A673 (cell line): ENCODE data around the gene FSTL5. TPM values are rescaled to one million over a fixed set of nuclear protein-coding genes. Genes with fewer than 3 reads are reported as not detected.

Source experiments
- BruUV-seq: library from RNA; stranded (reverse); fragments of 400-500 nt; replicated peaks from 2 replicates; lab custom pipeline; 2021; lab: Mats Ljungman, UMichigan
- CTCF ChIA-PET: fragments of 300-600 bp; sonication (Branson Sonifier 250); formaldehyde crosslinking; loops from one replicate; lab custom pipeline; 2022; ENCODE audit warnings: antibody characterized with exemption; lab: Charles Lee
- POLR2A ChIA-PET: fragments of 300-600 bp; sonication (Branson Sonifier 250); formaldehyde crosslinking; loops from one replicate; lab custom pipeline; 2022; ENCODE audit warnings: antibody characterized with exemption; ENCODE audit not compliant: low non-redundant PET; lab: Charles Lee
- DNase-seq: peaks from one replicate; pipeline ENCODE4 v3.0.0-alpha.2; 2015; ENCODE audit warnings: low spot score
- H3K27ac ChIP-seq: fragments of 200-600 bp; sonication (generic); 2 replicates; pipeline ENCODE4 v1.5.1; 2016; ENCODE audit warnings: mixed run types, low read depth, mild to moderate bottlenecking, mixed read lengths, antibody characterized with exemption, low read length; ENCODE audit not compliant: poor library complexity, severe bottlenecking
- H3K27me3 ChIP-seq: fragments of 200-600 bp; sonication (generic); replicated peaks from 2 replicates; pipeline ENCODE4 v1.6.1; 2017; ENCODE audit warnings: mixed run types, low read depth, mild to moderate bottlenecking, mixed read lengths, antibody characterized with exemption, low read length; ENCODE audit not compliant: insufficient read depth, poor library complexity
- H3K36me3 ChIP-seq: fragments of 200-600 bp; sonication (generic); 2 replicates; pipeline ENCODE4 v1.6.1; 2016; ENCODE audit warnings: mixed run types, mild to moderate bottlenecking, mixed read lengths, antibody characterized with exemption, low read length; ENCODE audit not compliant: insufficient read depth, poor library complexity, severe bottlenecking
- H3K4me1 ChIP-seq: fragments of 200-600 bp; sonication (generic); 2 replicates; pipeline ENCODE4 v1.6.1; 2017; ENCODE audit warnings: mixed run types, mild to moderate bottlenecking, mixed read lengths, antibody characterized with exemption, low read length; ENCODE audit not compliant: insufficient read depth, poor library complexity, severe bottlenecking
- H3K4me3 ChIP-seq: fragments of 200-600 bp; sonication (generic); 2 replicates; pipeline ENCODE4 v1.5.1; 2016; ENCODE audit warnings: low read depth, mixed run types, mild to moderate bottlenecking, mixed read lengths, low read length; ENCODE audit not compliant: poor library complexity, severe bottlenecking
- H3K9me3 ChIP-seq: fragments of 200-600 bp; sonication (generic); 2 replicates; pipeline ENCODE4 v1.6.1; 2016; ENCODE audit warnings: mixed run types, low read depth, mild to moderate bottlenecking, mixed read lengths, antibody characterized with exemption, low read length; ENCODE audit not compliant: poor library complexity, severe bottlenecking
- EZH2 ChIP-seq: fragments of 200-600 bp; sonication (generic); IDR thresholded peaks from 2 replicates; pipeline ENCODE4 v1.6.1; 2017; ENCODE audit warnings: borderline replicate concordance, low read depth, mild to moderate bottlenecking, mixed read lengths, antibody characterized with exemption, low read length; ENCODE audit not compliant: poor library complexity, severe bottlenecking
- intact Hi-C: fragments of 100-400 bp; cut with micrococcal nuclease; formaldehyde crosslinking; loops from one replicate; pipeline ENCODE4 v1.10.0; 2022; ENCODE audit not compliant: unreplicated experiment
- total RNA-seq: library from RNA; stranded (reverse); gene quantifications from 2 replicates; pipeline ENCODE4 v1.2.3, GENCODE V29; 2021
- TF ChIP-seq, protein P1 (sequence below): fragments of 300-800, 200-600 bp; sonication (generic); conservative IDR thresholded peaks from 2 replicates; pipeline ENCODE4 v1.5.1; 2017; ENCODE audit warnings: low read depth, mild to moderate bottlenecking, antibody characterized with exemption, low read length, moderate library complexity, mixed read lengths

The FSTL5 gene
- total RNA-seq, 1 experiment from 2014 or later: 0.15 TPM

GRCh38 chr4:161664740-161665139 lies 499.1 kb downstream of the FSTL5 start:
- Histone ChIP-seq H3K36me3 (no peaks in the 10 kb centered on the region), H3K27me3 (no peaks in the 10 kb centered on the region), H3K4me1 (no peaks in the 10 kb centered on the region), H3K9me3 (no peaks in the 10 kb centered on the region), H3K4me3 (no peak overlapping the region), H3K27ac (no peak overlapping the region)
- intact Hi-C loops: no loop called here
- TF ChIP-seq, protein P1, sequence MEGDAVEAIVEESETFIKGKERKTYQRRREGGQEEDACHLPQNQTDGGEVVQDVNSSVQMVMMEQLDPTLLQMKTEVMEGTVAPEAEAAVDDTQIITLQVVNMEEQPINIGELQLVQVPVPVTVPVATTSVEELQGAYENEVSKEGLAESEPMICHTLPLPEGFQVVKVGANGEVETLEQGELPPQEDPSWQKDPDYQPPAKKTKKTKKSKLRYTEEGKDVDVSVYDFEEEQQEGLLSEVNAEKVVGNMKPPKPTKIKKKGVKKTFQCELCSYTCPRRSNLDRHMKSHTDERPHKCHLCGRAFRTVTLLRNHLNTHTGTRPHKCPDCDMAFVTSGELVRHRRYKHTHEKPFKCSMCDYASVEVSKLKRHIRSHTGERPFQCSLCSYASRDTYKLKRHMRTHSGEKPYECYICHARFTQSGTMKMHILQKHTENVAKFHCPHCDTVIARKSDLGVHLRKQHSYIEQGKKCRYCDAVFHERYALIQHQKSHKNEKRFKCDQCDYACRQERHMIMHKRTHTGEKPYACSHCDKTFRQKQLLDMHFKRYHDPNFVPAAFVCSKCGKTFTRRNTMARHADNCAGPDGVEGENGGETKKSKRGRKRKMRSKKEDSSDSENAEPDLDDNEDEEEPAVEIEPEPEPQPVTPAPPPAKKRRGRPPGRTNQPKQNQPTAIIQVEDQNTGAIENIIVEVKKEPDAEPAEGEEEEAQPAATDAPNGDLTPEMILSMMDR: no peak
- no peak for TF ChIP-seq EZH2
- no peak for DNase-seq
- POLR2A ChIA-PET: no interaction called here
- BruUV-seq: no TSS peak
- CTCF ChIA-PET: no interaction called here

DNA sequence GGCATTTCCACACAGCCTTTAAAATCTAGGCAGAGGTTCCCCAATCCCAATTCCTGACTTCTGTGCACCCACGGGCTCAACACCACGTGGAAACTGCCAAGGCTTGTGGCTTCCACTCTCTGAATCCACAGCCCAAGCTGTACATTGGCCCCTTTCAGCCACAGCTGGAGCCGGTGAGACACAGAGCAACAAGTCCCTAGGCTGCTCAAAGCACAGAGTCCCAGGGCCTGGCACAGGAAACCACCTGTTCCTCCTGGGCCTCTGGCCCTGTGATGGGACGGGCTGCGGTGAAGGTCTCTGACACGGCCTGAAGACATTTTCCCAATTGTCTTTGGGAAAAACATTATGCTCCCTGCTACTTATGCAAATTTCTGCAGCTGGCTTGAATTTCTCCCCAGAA lies 500.0 kb downstream of the FSTL5 start:
- H3K9me3 ChIP-seq: no peaks in the 10 kb centered on the region
- no peak overlapping the region for H3K27ac ChIP-seq
- intact Hi-C loops: no loop called here
- ChIA-PET CTCF (no interaction called here), POLR2A (no interaction called here)
- H3K4me1 ChIP-seq: no peaks in the 10 kb centered on the region
- TF ChIP-seq, protein P1: no peak
- no peak for TF ChIP-seq EZH2
- BruUV-seq: no TSS peak
- no peaks in the 10 kb centered on the region for H3K36me3 ChIP-seq
- no peaks in the 10 kb centered on the region for H3K27me3 ChIP-seq
- H3K4me3 ChIP-seq: no peak overlapping the region
- DNase-seq: no peak

DNA sequence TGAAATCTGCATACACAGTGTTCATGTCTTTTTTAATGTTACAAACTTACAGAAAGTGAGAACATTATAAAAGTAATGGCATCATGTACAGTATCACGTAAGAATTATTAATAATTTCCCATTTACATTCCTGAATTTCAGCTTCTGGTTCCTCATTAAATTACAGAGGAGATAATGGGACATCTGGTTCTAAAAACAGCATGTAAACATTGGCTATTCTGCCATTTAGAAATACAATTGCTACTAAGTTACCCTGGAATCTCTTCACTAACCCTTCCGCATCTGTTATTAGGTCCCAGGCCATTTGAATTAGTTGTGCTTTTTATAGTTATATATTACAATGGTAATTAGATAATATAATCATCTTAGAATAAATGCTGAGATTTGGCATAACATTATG lies 505.1 kb downstream of the FSTL5 start:
- DNase-seq: no peak
- Histone ChIP-seq H3K4me3 (no peak overlapping the region), H3K36me3 (no peaks in the 10 kb centered on the region), H3K4me1 (no peaks in the 10 kb centered on the region), H3K27me3 (no peaks in the 10 kb centered on the region), H3K27ac (no peak overlapping the region), H3K9me3 (no peaks in the 10 kb centered on the region)
- intact Hi-C loops: no loop called here
- TF ChIP-seq EZH2: no peak
- TF ChIP-seq, protein P1: no peak
- no TSS peak for BruUV-seq
- POLR2A ChIA-PET: no interaction called here
- CTCF ChIA-PET: no interaction called here
